GM21360 (cell line): ENCODE measurements around the gene UBE2L5.
A peak's percentile ranks its signal among the peaks of the same experiment; 100 is the strongest.
"Not testable (repeated sequence)": the region's sequence is repeated elsewhere in the genome, so short reads cannot be mapped to it uniquely, and the experiment has no call there.

Source experiments
- ATAC-seq: cut with Tn5 transposase; IDR thresholded peaks from one replicate; pipeline ENCODE4 v1.9.1; 2021; ENCODE audit warnings: mild to moderate bottlenecking, moderate library complexity; ENCODE audit not compliant: unreplicated experiment

The UBE2L5 gene

DNA sequence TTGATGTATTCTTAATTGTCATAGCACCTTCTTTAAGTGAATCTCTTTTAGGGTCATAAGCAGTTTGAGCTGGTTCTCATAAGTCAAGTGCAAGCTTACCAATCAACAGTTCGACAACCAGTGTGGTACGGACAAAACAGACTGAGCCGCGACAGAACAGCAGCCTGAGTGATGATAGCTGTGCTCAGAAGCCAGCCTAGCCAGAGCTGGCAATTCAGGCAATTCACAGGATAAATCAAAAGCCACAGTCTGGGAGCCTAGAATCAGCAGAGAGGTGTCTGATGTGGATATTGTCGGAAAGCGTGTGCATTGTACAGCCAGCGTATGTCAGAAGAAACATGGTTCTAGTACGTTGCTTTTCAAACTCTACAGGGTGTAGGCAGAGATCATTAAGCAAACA lies 14.9 kb downstream of the UBE2L5 start:
- ATAC-seq: no peak

DNA sequence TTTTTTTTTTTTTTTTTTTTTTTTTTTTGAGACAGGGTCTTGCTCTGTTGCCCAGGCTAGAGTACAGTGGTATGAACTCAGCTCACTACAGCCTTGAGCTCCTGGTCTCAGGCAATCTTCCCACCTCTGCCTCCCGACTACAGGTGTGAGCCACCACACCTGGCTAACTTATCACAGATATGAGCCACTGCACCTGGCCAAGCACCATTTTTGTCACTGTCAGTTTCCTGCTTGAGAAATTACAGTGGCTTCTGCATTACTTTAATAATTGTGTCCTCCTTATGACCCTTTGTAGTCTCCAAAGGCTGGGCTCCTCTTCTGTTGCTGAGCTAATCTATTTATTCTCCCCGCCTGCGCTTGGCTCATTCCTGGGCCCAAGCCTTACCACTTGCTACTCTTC lies 16.0 kb downstream of the UBE2L5 start:
- ATAC-seq: no peak

DNA sequence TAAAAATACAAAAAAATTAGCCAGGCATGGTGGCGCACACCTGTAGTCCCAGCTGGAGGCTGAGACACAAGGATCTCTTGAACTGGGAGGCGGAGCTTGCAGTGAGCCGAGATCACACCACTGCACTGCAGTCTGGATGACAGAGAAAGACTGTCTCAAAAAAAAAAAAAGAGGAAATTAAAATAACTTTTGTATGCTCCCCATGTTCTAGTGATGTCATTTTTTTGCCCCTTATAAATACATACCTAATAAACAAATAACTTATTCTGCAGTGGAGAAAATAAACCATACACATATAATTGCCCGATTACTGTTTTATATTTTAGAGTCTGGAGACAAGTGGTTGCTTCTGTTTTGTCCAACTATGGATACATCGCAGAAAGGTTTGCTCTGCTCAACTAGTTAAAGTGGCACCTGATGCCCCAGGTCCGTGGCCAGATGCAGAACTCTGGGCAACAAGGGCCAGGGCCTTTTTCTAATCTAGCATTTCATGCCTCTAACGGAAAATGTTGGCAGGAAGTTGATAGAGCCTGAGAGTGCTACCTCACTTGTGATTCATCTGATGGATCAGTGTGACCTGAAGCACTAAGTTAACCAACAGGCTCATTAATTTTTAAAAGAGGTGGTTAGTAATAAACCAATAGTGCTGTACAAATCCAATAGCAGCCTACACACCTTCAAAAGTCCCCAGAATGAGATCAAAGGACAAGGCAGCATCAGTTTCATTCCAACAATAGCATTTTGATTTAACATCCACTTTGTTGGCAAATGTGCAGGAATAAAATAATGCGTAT lies 18.8 kb downstream of the UBE2L5 start:
- no peak for ATAC-seq

DNA sequence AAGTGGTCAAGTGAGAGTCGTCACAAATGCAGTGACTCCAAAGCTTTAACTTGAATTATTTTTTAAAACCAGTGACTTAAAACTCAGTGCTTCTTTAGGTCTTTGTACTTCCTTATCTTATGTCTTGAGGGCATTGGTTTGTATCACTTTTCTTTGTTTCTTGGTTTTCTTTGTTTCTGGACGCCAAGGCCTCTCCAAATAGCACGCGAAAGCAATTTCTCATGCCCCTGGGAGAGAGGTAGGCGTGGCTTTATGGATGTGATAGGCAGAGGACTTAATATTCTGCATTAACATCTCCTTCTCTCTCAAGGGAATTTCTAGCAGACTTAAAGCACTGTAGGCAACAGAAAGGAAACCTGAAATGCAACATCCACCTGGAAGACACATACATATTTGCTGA lies 20.6 kb downstream of the UBE2L5 start:
- no peak for ATAC-seq

DNA sequence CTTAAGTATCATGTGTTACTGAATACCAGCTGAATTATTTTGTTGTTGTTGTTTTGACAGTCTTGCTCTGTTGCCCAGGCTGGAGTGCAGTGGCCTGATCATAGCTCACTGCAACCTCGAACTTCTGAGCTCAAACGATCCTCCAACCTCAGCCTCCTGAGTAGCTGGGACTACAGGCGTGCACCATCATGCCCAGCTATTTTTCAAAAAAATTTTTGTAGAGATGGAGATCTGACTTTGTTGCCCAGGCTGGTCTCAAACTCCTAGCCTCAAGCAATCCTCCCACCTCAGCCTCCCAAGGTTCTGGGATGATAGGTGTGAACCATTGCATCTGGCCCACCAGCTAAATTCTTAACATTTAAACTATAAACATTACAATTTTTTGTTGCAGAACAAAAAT lies 21.2 kb downstream of the UBE2L5 start:
- ATAC-seq: not testable (repeated sequence)

DNA sequence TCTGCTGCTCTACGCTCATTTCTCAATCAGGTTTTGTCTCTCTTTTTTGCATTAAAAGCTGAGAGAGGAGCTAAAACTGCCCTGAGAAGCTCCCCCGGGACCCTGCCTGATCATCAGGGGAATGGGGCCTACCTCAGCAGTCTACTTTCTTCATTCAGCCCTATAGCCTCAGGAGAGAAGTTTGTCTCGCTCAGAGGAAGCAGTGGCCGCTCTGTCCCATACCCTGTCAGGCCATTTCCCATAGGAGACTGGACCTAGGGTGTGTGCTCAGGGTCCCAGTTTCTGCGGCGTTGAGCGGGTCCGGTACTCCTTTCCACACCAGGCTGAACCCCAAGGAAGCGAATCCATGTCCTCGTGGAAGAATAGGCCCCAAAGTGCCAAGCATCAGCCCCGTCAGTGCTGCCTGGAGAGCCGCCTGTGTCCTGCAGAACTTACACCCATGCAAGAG lies 21.7 kb downstream of the UBE2L5 start:
- ATAC-seq: peak; percentile 37

DNA sequence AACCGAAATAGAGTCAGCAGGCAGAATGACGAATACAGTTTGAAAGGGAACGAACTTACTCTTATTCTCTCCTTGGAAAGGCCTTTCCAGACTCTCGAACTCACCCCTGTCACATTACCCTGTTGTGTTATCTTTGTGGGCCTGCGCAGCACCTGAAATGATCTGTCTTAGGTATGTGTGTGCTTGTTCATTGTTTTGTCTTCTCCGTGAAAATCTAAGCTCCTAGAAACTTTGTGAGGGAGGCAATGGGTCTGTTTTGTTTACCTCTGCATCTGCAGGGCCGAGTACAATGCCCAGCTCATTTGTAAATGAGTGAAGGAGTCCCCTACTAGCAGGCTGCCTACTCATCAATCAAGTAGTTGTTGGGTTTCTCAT lies 23.8 kb downstream of the UBE2L5 start:
- no peak for ATAC-seq

DNA sequence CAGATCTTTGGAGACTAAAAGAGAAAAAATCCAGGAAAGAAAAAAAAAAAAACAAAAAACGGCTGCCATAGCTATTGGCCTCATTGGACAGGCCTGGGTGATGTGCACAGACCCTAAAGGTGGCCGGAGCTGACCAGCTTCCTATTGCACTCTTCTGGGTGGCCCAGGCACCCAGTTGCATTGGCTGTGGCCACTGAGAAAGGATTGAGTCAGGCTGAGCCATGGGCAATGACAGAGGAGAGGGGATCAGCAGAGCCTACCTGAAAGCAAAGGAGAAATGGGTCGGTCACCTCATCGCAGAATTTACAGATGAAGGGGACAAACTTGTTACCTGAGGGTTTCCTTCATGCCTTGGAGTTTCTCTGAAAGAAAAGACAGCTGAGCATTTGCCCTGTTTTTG lies 26.1 kb downstream of the UBE2L5 start:
- no peak for ATAC-seq

DNA sequence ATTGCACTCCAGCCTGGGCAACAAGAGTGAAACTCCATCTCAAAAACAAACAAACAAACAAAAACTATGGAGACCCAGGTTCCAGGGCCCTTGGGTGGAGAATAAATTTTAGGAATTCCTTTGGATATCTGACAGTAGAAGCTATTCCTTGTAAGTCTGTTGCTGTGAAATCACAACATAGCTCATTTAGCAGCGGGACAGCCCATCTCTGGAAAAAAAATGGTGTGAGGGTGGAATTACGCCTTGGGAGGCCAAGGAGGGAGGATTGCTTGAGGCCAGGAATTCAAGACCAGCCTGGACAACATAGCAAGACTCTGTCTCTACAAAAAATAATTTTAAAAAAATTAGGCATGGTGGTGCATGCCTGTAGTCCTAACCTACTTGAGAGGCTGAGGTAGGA lies 27.8 kb downstream of the UBE2L5 start:
- ATAC-seq: no peak

DNA sequence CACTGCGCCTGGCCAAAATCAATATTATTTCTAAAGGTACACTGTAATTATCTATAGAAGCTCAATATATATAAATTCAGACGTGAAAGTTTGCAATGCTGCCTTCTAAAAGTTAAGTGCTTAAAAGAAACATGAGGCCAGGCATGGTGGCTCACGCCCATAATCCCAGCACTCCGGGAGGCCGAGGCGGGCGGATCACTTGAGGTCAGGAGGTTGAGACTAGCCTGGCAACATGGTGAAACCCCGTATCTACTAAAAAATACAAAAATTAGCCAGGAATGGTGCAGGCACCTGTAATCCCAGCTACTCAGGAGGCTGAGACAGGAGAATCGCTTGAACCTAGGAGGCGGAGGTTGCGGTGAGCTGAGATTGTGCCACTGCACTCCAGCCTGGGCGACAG lies 29.2 kb downstream of the UBE2L5 start:
- ATAC-seq: not testable (repeated sequence)

DNA sequence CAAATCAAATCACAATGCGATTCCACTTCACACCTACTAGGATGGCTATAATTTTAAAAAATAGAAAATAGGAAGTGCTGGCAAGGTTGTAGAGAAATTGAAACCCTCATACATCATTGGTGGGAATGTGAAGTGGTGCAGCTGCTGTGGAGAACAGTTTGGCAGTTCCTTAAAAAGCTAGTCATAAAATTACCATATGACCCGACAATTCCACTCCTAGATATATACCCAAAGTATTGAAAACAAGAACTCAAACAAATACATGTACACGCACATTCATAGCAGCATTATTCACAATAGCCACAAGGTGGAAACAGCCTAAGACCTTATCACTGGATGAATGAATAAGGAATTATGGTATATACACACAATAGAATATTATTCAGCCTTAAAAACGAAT lies 31.4 kb downstream of the UBE2L5 start:
- no peak for ATAC-seq

DNA sequence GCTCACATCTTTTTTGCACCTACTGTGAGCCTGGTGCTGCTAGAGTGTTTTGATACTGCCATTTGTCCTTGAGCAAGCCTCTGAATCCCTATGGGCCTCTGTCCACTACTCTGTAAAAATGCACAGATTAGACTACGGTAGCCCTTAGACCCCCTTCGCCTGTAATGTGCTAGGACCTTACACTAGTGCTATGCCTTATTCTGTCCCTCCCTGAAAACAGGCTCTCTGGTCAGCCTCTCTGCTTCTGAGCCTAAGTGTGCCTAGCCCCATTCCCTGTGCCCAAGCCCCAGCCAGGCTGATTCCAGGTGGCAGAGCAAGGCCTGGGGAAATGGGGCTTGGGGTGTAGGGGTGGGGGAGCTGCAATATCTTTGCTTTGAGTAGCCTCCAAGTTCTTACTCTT lies 32.7 kb downstream of the UBE2L5 start:
- ATAC-seq: no peak

DNA sequence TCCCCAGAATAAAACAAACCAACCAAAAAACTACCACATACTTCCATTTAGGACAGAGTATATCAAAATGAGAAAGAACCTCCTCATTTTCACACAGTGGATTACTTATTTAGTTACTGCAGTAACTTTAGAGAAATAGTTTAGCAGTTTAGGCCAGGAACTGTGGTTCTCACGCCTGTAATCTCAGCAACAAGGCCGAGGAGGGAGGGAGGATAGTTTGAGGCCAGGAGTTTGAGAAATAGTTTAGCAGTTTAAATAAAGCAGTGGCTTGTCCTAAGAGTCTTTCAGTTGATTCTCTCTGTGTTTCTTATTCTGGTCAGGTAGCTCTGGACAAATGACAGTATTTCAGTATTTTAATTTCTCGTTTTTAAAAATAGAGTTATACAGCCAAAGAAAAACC lies 34.0 kb downstream of the UBE2L5 start:
- ATAC-seq: no peak

DNA sequence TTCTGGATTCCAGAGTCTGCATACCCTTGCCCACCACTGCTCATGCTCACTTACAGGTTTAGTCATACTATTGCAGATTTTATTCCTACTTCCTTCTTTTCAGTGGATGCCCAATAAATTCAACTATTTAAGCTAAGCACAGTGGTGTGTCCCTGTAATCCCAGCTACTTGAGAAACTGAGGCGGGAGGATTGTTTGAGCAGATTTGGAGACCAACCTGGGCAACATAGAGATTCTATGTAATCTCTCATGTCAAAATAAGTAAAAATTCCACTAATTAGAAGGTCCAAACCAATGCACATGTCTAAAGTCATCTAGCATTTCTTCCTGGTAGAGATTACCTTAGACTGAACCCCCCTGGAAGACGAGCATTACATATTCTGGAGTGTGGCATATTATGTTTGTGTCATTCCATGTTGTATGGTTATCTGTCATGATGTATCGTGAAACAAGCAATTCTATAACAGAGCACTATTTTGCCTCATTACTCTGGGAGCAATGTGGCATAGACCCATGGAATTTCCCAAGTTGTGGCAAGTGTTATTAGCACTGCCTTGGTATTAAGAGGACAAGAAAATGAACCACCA lies 35.1 kb downstream of the UBE2L5 start:
- no peak for ATAC-seq

DNA sequence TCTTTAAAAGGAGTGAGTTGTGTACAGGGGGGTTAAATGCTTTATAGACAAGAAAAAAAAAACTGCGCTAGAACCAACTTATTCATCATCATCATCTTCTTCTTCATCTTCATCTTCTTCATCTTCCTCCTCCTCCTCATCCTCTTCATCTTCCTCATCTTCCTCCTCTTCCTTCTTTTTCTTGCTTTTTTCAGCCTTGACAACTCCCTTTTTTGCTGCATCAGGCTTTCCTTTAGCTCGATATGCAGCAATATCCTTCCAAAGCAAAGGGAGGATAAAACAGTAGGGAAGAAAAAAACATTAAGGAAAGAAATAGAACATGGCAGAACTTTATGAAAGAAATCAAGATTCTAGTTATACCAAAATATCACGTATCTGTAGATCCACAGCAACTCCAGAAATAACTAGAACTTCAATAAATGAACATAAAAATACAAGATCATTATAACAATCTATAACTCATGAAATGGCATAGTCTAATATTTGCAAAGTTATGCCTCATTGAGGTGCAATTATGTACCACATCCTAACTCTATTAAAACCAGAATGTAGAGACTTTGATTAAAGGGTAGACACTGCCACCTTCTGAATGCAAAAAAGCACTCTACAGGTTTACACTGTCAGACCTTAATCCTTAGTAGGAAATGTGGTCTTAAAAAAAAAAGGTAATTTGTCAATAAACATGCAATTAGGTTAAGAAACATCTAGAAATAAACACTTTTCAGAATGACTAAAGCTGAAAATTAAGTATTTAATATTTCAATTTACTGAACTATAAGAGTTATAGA lies 39.2 kb downstream of the UBE2L5 start:
- not testable (repeated sequence) for ATAC-seq

DNA sequence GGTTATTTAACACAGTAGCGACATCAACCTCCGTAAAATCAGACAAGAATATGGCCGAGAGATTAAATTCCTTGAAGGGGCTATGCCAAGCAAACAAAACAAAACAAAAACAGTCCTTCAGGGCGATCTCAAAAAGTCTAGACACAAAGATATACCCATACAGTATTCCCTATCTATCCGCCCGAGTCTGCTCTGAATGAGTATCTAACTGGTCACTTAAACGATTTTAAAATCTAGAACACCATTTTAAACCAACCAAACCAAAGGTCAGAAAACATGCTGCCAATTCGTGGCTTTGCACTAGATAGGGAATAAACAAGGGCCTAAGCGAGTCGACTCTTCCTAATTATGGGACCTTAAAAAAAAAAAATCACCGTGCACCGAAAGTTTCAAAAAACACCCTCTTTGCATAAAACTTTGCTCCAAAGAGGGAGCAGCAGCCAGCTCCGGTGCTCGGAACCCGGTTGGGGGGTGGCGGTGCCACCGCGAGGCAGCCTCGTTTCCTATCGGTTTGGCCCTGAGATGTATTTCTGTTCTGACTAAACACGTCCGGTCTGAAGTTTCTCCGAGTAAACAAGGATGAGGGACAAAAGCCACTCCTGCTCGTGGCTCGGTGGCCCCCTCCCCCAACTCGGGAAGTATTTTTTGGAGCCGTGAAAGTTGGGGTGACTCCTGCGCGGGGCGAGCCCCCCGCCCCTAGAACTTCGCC lies 41.6 kb downstream of the UBE2L5 start:
- peak; percentile 25 for ATAC-seq

DNA sequence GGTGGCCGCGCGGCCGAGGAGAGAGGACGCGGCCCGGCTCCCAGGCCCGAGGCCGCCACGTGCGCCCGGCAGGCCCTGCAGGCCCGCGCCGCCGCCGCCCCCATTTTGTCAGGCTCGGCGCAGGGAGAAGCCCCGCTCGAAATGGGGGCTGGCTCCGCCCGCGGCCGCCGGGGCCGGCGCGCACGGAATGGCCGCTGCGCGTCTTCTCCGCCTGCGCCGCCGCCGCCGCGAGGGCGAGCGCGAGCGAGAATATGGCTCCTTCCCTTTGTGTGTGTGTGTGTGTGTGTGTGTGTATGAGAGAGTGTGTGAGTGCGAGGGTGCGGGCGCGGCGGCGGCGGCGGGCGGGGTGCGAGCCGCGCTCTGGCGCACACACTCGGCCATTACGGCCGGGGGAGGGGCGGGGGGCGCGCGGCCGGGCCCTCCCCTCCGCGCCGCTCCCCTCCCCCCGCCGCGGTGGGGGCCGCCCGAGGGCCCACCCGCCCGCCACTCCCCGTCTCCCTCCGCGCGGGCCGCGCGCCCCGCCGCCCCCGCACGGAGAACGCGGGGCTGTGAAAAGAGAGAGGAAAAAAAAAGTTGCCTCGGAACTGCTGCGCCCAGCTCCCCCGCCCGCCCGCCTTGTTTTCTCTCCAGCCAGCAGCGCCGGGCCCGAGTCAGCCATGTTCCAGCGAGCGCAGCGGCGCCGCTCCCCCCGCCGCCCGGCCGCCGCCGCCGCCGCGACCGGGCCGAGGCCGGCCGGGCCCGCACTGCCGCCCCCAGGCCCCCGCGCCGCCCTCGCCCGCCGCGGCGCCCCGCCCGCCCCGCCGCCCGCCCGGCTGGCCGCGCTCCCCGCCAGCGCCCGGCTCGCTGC lies 42.4 kb downstream of the UBE2L5 start:
- ATAC-seq: peak; percentile 28

DNA sequence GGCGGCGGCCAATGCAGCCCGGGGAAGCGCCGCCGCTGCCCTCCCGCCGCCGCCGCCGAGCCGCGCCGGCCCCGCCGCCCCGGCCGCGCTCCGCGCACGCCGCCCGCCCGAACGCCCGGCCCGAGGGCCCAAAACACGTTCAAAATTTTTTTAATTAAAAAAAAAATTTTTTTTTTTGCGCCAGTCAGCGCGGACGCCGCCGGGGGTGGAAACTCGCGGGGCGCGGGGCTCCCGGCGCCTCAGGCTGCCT lies 43.0 kb downstream of the UBE2L5 start:
- ATAC-seq: no peak

DNA sequence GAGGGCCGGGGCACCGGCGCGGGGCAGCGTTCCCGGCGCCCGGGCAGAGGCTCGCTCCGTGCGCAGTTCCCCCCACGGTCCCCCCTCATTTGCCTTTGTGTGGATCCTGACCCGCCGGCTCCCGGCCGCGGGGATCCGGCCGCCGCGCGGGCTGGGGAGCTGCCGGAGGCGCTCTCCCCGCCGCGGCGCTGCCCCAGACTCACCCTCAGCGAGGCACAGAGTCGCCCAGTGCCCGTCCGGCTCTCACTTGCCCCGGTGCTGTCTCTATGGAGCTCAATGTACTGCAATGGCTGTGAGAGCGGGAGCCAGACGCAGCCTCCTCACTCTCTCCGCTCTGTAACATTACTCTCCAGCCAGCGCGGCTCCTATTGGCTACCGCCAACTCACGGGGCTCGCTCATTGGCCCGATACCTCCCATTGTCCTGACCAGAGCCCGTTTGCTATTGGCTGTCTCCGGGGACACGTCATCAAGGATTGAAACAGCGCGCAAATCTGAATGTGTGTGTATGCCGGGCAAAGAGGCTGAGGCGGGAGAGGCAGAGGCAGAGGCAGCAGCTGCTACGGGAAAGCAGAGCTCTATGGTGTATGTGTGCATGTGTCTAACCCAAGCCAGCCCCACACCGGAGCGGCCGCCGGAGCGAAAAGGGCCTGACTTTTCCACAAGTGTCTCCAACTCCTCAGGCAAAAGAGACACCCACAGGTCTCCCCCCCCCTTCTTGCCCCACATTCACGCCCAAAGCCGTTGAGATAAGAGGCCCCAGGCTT lies 43.5 kb downstream of the UBE2L5 start, which contains the start of gene HMGB1:
Gene HMGB1, minus strand, starts transcription at position 344 of the 765 bp plus-strand sequence. CDS start 2,256 bp downstream, outside the sequence.
- peak; percentile 72 for ATAC-seq

DNA sequence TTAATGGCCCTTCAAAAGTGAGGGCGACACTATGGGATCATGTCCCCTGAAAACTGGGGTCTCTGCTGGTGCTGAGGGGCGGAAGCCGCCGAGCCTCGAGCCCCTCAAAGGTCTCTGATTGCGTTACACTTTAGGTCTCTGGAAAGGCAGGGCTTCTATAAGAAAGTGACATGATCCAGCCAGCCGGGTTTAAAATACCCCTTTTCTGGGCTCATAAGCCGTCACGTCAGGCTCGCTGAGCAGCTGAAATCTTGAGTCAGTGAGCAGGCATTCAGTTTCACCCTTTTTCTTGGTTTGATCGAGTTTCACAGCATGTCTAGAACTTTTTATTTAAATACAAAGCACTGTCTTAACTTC lies 44.0 kb downstream of the UBE2L5 start:
- peak; percentile 7 for ATAC-seq
